GM10266 (cell line): ENCODE measurements around the gene BLOC1S5.
"Not testable (repeated sequence)": the region's sequence is repeated elsewhere in the genome, so short reads cannot be mapped to it uniquely, and the experiment has no call there.

Experiments used
- DNase-seq: peaks from one replicate; pipeline ENCODE4 v3.0.0; 2012; ENCODE audit errors: extremely low spot score
- CTCF ChIP-seq: IDR thresholded peaks from 2 replicates; pipeline ENCODE4 v1.5.1; 2012; ENCODE audit warnings: mild to moderate bottlenecking, low read depth; ENCODE audit not compliant: control insufficient read depth, insufficient read depth; ENCODE audit errors: missing control alignments

Gene BLOC1S5

GRCh38 chr6:8060346-8060745 is 3.8 kb downstream of the BLOC1S5 start:
- DNase-seq, result no peak
- TF ChIP-seq CTCF, result no peak

GRCh38 chr6:8059129-8059528 is 5.1 kb downstream of the BLOC1S5 start:
- DNase-seq, result no peak
- peak; percentile 13 for TF ChIP-seq CTCF

- no peak for DNase-seq
- no peak for TF ChIP-seq CTCF
Measured at GRCh38 chr6:8057793-8058192, 6.4 kb downstream of the BLOC1S5 start.

GRCh38 chr6:8057263-8057662 is 6.9 kb downstream of the BLOC1S5 start:
- TF ChIP-seq CTCF, result no peak
- no peak for DNase-seq

GRCh38 chr6:8054276-8054675 is 9.9 kb downstream of the BLOC1S5 start:
- no peak for TF ChIP-seq CTCF
- DNase-seq, result no peak

GRCh38 chr6:8047541-8048292 is 16.5 kb downstream of the BLOC1S5 start:
- no peak for DNase-seq
- no peak for TF ChIP-seq CTCF

- DNase-seq, result not testable (repeated sequence)
Measured at GRCh38 chr6:8045769-8046168, 18.4 kb downstream of the BLOC1S5 start.

- TF ChIP-seq CTCF, result no peak
- DNase-seq, result no peak
Measured at GRCh38 chr6:8043221-8043620, 21.0 kb downstream of the BLOC1S5 start.
